ENCODE measurements around the gene HAO2.

The HAO2 gene

DNA sequence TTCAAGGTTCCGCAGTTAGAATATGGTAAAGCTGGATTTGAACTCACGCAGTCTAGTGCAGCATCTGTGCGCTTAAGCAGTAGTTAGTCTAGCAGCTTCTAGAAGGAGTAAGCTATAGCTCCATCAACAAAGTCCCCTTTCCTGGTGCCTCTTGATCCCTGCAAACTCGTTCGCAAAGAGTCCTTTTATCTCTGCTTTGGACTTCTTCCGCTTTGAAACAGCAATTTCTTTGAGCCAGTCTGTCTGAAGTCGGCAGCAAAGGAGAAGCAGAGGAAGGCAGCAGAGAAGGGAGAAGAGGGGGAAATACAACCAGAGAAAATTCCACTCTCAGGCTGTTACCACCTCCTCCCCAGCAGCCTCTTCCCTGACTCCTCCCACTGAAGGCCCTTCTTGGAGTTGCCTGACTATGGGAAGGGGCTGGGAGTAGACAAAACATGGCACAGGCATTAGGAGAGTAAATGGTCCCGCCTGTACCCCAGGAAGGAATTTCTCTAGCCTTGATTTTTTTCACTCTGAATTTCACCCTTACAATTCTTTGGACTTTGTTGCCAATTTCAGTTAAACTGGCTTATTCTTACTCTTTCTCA is 72.2 kb downstream of the HAO2 start:
- DNase-seq (ENCODE audit: low spot score), result no peak

GRCh38 chr1:119442756-119443155 is 74.2 kb downstream of the HAO2 start:
- no peak for DNase-seq (ENCODE audit: low spot score)
